K562 (cell line): Measurements from ENCODE around the gene PYDC1. TPM values are rescaled to one million over a fixed set of nuclear protein-coding genes. Genes with fewer than 3 reads are reported as not detected.

Source experiments
- ARHGAP35 ChIP-seq: fragments of 450-650 bp; IDR thresholded peaks from 2 replicates; pipeline ENCODE4 v1.6.1; 2018; ENCODE audit not compliant: partially characterized antibody
- CREM ChIP-seq: IDR thresholded peaks from 2 replicates; pipeline ENCODE4 v1.6.1; 2014; ENCODE audit warnings: antibody characterized with exemption, low read depth
- ESRRB ChIP-seq: fragments of 250-450 bp; sonication (Bioruptor Pico); IDR thresholded peaks from 2 replicates; pipeline ENCODE4 v1.5.0; 2020; ENCODE audit warnings: mild to moderate bottlenecking, moderate library complexity, borderline replicate concordance
- ETV6 ChIP-seq, 3 experiments: fragments of 150-350 bp in 1 of 3; sonication (generic) in 1 of 3; formaldehyde crosslinking in 1 of 3; IDR thresholded peaks; 2 replicates each; pipeline versions ENCODE4 v1.6.1 to v1.8.0; 2014 to 2022; ENCODE audit warnings: borderline replicate concordance in 2 of 3, low read depth in 2 of 3, antibody characterized with exemption in 1 of 3, low read length in 1 of 3, mild to moderate bottlenecking in 1 of 3, missing genetic modification reagents in 1 of 3
- EWSR1 ChIP-seq: fragments of 450-650 bp; IDR thresholded peaks from 2 replicates; pipeline ENCODE4 v1.6.1; 2018; ENCODE audit warnings: borderline replicate concordance, mild to moderate bottlenecking, low read depth, moderate library complexity; ENCODE audit not compliant: partially characterized antibody
- JUNB ChIP-seq: fragments of 450-650 bp; formaldehyde crosslinking; conservative IDR thresholded peaks from 2 replicates; pipeline ENCODE4 v1.4.0; 2020; ENCODE audit warnings: mild to moderate bottlenecking
- KAT7 ChIP-seq: sonication (generic); formaldehyde crosslinking; IDR thresholded peaks from 2 replicates; pipeline ENCODE4 v1.8.0; 2022; ENCODE audit warnings: missing genetic modification reagents, mild to moderate bottlenecking, borderline replicate concordance
- LEF1 ChIP-seq: fragments of 450-650 bp; IDR thresholded peaks from 2 replicates; pipeline ENCODE4 v1.6.1; 2016; ENCODE audit warnings: mild to moderate bottlenecking
- MCM7 ChIP-seq, 2 experiments: fragments of 450-650 bp; IDR thresholded peaks; 2 replicates each; pipeline ENCODE4 v1.6.1; 2016 to 2018
- NFIX ChIP-seq: fragments of 250-450 bp; sonication (Bioruptor Pico); IDR thresholded peaks from 2 replicates; pipeline ENCODE4 v1.4.0; 2020; ENCODE audit warnings: low read depth, mild to moderate bottlenecking, moderate library complexity
- NRF1 ChIP-seq, 2 experiments: fragments of 450-650 bp; IDR thresholded peaks in 1 of 2; conservative IDR thresholded peaks in 1 of 2; 2 replicates each; pipeline ENCODE4 v1.6.1; 2014; ENCODE audit warnings: mild to moderate bottlenecking in 2 of 2
- POLR2AphosphoS5 ChIP-seq: IDR thresholded peaks from 2 replicates; pipeline ENCODE4 v1.6.1; 2011; ENCODE audit warnings: mild to moderate bottlenecking, low read depth, low read length, moderate library complexity; ENCODE audit not compliant: control insufficient read depth, insufficient read depth
- PTBP1 ChIP-seq: fragments of 200-400 bp; formaldehyde crosslinking; IDR thresholded peaks from 2 replicates; pipeline ENCODE4 v1.6.1; 2017; ENCODE audit warnings: low read depth, low read length
- TSC22D4 ChIP-seq: fragments of 450-650 bp; IDR thresholded peaks from 2 replicates; pipeline ENCODE4 v1.6.1; 2016; ENCODE audit warnings: missing genetic modification characterization, missing biosample characterization, control low read depth
- XRCC5 ChIP-seq: fragments of 200-400 bp; formaldehyde crosslinking; IDR thresholded peaks from 2 replicates; pipeline ENCODE4 v1.6.1; 2017; ENCODE audit warnings: low read depth, mild to moderate bottlenecking, low read length
- ZNF217 ChIP-seq: sonication (generic); formaldehyde crosslinking; IDR thresholded peaks from 2 replicates; pipeline ENCODE4 v1.8.0; 2022; ENCODE audit warnings: mild to moderate bottlenecking, missing genetic modification reagents
- ZNF3 ChIP-seq: fragments of 250-450 bp; sonication (Bioruptor Pico); IDR thresholded peaks from 2 replicates; pipeline ENCODE4 v1.5.0; 2021; ENCODE audit warnings: mild to moderate bottlenecking, moderate library complexity
- polyA plus RNA-seq, 8 experiments: library from polyadenylated mRNA; depleted of rRNA in 4 of 8; stranded (reverse) in 5 of 8; unstranded in 3 of 8; fragments of >200 nt; fragmentation: Nextera tagmentation in 2 of 8; fragmentation: Illumina TruSeq in 1 of 8; extraction: Ambion mirVana in 2 of 8; extraction: Trizol in 1 of 8; gene quantifications; 2 replicates each; pipeline versions ENCODE4 v1.2.1 to v1.2.3, GENCODE V29; 2011 to 2014; ENCODE audit warnings: inconsistent platforms in 1 of 8, missing spikeins in 1 of 8
- total RNA-seq, 7 experiments: library from RNA; depleted of rRNA in 6 of 7; stranded (reverse); fragments of >200 nt in 6 of 7; fragmentation: Illumina TruSeq in 2 of 7; extraction: Trizol in 2 of 7; gene quantifications; 2 replicates each; pipeline versions ENCODE4 v1.2.1 to v1.2.3, GENCODE V29; 2011 to 2021; ENCODE audit warnings: low replicate concordance in 1 of 7
- TF ChIP-seq, protein P1 (sequence below): fragments of 450-650 bp; IDR thresholded peaks from one replicate; pipeline ENCODE4 v1.6.1; 2018; ENCODE audit warnings: mild to moderate bottlenecking, moderate library complexity; ENCODE audit not compliant: partially characterized antibody
- TF ChIP-seq, protein P2 (sequence below): fragments of 250-450 bp; sonication (Bioruptor Pico); IDR thresholded peaks from 2 replicates; pipeline ENCODE4 v1.8.0; 2022; ENCODE audit warnings: moderate library complexity, mild to moderate bottlenecking, inconsistent platforms
- TF ChIP-seq, protein P3 (sequence below), 2 experiments: fragments of 450-650 bp in 1 of 2; sonication (generic) in 1 of 2; formaldehyde crosslinking in 1 of 2; IDR thresholded peaks in 1 of 2; conservative IDR thresholded peaks in 1 of 2; 2 replicates each; pipeline versions ENCODE4 v1.6.1 to v1.8.1; 2016 to 2023; ENCODE audit warnings: mild to moderate bottlenecking in 2 of 2, moderate library complexity in 2 of 2, inconsistent platforms in 1 of 2, missing genetic modification reagents in 1 of 2
- TF ChIP-seq, protein P4 (sequence below): fragments of 450-650 bp; IDR thresholded peaks from 2 replicates; pipeline ENCODE4 v1.7.0; 2016; ENCODE audit warnings: borderline replicate concordance
- TF ChIP-seq, protein P5 (sequence below), 2 experiments: fragments of 250-450 bp in 1 of 2; fragments of 450-650 bp in 1 of 2; sonication (Bioruptor Pico) in 1 of 2; IDR thresholded peaks; 2 replicates each; pipeline versions ENCODE4 v1.6.1 to v1.8.0; 2016 to 2021; ENCODE audit warnings: mild to moderate bottlenecking in 2 of 2, moderate library complexity in 2 of 2, missing compliant biosample characterization in 1 of 2, missing genetic modification characterization in 1 of 2

The PYDC1 gene
- total and polyA plus RNA-seq, 9 of the 15 experiments (the other 6 are each of a cell fraction or from before 2014, with no cell fraction given): not detected

DNA sequence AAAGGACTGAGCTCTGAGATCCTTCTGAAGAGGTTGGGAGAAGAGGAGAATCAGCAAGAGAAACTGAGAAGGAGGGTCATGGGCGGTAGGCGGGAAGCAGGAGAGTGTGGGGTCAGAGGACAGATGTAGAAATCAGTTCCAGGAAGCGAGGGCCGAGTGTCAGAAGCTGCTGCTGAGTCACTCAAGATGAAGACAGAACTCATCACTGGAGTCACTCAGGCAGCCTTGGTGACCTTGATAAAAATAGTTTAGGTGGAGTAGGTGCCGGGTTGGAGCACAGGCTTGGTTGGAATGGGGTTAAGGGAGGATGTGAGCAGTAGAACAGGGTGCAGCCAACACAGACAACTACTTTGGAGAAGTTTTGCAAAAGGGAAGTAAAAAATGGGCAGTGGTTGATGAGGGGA lies 36.7 kb upstream of the PYDC1 start (continued):
- no peak for TF ChIP-seq NFIX
- TF ChIP-seq MCM7 (IDR thresholded peaks at IDR 0.05): no peak
- TF ChIP-seq NRF1 (conservative IDR thresholded peaks at IDR 0.05 in 1 of 2, IDR thresholded peaks at IDR 0.05 in 1 of 2): peak; percentile 59 to 70; a peak in 3 of 4 replicates
- TF ChIP-seq, protein P1, sequence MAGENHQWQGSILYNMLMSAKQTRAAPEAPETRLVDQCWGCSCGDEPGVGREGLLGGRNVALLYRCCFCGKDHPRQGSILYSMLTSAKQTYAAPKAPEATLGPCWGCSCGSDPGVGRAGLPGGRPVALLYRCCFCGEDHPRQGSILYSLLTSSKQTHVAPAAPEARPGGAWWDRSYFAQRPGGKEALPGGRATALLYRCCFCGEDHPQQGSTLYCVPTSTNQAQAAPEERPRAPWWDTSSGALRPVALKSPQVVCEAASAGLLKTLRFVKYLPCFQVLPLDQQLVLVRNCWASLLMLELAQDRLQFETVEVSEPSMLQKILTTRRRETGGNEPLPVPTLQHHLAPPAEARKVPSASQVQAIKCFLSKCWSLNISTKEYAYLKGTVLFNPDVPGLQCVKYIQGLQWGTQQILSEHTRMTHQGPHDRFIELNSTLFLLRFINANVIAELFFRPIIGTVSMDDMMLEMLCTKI: no peak
- TF ChIP-seq, protein P2, sequence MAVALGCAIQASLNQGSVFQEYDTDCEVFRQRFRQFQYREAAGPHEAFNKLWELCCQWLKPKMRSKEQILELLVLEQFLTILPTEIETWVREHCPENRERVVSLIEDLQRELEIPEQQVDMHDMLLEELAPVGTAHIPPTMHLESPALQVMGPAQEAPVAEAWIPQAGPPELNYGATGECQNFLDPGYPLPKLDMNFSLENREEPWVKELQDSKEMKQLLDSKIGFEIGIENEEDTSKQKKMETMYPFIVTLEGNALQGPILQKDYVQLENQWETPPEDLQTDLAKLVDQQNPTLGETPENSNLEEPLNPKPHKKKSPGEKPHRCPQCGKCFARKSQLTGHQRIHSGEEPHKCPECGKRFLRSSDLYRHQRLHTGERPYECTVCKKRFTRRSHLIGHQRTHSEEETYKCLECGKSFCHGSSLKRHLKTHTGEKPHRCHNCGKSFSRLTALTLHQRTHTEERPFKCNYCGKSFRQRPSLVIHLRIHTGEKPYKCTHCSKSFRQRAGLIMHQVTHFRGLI (CRISPR knock-in tag): no peak
- no peak; a peak in 2 of 4 replicates for TF ChIP-seq ETV6 (IDR thresholded peaks at IDR 0.05; ENCODE audit: borderline replicate concordance in 1 of 2, low read depth in 2 of 2, low read length in 1 of 2)
- no peak for TF ChIP-seq ETV6 (CRISPR knock-in tag; IDR thresholded peaks at IDR 0.05; ENCODE audit: borderline replicate concordance)
- TF ChIP-seq POLR2AphosphoS5: no peak
- TF ChIP-seq, protein P3, sequence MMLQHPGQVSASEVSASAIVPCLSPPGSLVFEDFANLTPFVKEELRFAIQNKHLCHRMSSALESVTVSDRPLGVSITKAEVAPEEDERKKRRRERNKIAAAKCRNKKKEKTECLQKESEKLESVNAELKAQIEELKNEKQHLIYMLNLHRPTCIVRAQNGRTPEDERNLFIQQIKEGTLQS (IDR thresholded peaks at IDR 0.05): peak; percentile 86
- TF ChIP-seq, protein P3 (CRISPR knock-in tag; conservative IDR thresholded peaks at IDR 0.05): no peak
- TF ChIP-seq PTBP1: no peak
- no peak for TF ChIP-seq ZNF217
- TF ChIP-seq ESRRB (CRISPR knock-in tag): no peak
- TF ChIP-seq TSC22D4: no peak
- TF ChIP-seq ARHGAP35: no peak
- TF ChIP-seq KAT7 (CRISPR knock-in tag): no peak
- TF ChIP-seq, protein P4, sequence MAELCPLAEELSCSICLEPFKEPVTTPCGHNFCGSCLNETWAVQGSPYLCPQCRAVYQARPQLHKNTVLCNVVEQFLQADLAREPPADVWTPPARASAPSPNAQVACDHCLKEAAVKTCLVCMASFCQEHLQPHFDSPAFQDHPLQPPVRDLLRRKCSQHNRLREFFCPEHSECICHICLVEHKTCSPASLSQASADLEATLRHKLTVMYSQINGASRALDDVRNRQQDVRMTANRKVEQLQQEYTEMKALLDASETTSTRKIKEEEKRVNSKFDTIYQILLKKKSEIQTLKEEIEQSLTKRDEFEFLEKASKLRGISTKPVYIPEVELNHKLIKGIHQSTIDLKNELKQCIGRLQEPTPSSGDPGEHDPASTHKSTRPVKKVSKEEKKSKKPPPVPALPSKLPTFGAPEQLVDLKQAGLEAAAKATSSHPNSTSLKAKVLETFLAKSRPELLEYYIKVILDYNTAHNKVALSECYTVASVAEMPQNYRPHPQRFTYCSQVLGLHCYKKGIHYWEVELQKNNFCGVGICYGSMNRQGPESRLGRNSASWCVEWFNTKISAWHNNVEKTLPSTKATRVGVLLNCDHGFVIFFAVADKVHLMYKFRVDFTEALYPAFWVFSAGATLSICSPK: no peak
- no peak for TF ChIP-seq ZNF3 (CRISPR knock-in tag)
- peak; percentile 65 for TF ChIP-seq LEF1
- peak; percentile 56; the same call in 1 of the 2 replicates for TF ChIP-seq CREM
- TF ChIP-seq EWSR1: no peak
- TF ChIP-seq JUNB: no peak
- TF ChIP-seq, protein P5, sequence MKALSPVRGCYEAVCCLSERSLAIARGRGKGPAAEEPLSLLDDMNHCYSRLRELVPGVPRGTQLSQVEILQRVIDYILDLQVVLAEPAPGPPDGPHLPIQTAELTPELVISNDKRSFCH (CRISPR knock-in tag; IDR thresholded peaks at IDR 0.05): no peak
- TF ChIP-seq, protein P5 (tag; IDR thresholded peaks at IDR 0.05): no peak
- TF ChIP-seq XRCC5: no peak
